Measurements from ENCODE around the gene GRAMD4. TPM values are rescaled to one million over a fixed set of nuclear protein-coding genes. Genes with fewer than 3 reads are reported as not detected.

Gene GRAMD4
- total RNA-seq, 1 donor from 2014 or later, result 22.4 TPM

DNA sequence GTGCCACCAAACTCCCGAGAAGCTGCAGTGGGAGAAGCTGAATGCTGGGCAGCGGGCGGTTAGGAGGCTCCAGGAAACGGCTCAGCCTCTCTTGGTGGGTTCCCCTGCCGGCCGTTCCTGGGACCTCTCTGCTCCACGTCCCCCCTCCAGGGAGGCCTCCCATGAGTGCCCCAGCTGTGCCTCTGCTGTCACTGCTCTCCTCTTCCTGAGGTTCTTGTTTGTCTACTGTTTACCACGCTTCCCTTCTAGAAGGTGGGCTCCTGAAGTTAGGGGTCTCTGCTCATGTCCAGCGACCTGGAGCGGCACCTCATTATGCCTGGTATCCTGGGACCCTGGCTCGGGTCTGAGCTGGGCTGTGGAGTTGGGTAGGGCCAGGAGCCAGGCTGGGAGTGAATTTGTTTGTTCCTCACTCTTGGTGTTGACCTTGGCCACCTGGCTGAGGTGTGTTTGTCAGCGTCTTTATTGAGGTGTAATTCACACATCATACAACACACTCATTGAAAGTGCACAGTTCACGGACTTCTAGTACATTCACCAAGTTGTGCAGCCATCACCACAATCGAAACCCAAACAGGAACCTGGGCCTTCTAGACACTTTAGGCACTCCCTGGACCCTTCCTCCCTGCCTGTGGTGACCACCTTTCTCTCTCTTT is 37.8 kb upstream of the GRAMD4 start:
- no peak for DNase-seq (ENCODE audit: low read depth)

DNA sequence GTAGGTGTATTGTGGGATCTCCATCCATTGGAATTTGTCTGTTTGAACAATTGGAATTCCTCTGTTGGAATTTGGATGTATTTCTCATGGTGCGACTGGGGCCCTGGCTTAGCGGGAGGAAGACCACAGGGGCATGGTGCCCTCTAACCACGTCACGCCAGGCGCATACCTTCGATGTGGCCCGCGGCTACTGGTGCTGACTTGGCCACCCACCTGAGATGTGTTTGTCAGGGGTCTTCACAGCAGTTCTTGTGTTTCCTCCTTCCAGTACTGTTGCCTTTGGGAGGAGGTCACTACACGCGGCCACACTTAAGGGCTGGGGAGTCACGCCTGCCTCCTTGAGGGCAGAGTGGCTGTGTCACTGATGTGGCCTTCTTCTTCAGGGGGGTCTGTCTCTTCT is 36.6 kb upstream of the GRAMD4 start:
- no peak for DNase-seq (ENCODE audit: low read depth)

DNA sequence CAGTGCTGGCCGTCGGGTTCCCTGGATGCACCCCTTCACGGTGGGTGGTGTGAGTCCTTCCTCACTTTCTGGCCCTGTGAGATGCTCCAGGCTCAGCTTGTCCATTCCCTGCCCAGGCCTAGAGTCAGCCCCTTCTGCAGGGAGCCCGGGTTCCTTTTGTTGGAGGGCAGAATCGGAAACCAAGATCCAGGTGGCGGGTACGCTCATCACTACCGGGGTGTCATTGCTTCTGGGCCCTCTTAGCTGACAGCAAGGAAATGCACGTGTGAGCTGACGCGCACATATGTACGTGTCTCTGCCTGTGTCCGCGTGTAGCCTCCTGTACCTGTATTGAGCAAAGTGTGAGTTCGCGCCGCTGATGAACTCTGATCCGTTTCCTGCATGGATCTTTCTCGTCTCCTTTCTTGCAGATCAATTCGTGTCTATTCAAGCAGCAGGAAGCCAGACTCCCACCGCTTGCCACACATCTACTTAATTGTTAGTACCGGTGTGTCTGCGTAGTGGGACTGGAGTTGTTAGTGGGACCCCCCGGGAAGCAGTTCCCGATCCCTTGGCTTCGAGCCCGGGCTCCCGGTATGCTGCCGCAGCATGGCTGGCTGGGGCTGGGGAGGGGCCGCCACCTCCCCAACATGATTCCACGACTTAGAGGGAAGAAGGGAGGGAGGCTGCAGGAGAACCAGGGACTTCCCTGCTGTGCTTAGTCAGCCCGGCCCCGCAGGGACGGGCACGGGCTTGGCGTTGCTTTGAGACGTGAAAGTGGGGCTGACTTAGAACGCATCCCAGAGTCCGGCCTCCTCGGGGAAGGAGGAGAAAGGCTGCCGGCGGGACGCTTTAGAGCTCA is 35.9 kb upstream of the GRAMD4 start:
- DNase-seq (ENCODE audit: low read depth), result no peak

DNA sequence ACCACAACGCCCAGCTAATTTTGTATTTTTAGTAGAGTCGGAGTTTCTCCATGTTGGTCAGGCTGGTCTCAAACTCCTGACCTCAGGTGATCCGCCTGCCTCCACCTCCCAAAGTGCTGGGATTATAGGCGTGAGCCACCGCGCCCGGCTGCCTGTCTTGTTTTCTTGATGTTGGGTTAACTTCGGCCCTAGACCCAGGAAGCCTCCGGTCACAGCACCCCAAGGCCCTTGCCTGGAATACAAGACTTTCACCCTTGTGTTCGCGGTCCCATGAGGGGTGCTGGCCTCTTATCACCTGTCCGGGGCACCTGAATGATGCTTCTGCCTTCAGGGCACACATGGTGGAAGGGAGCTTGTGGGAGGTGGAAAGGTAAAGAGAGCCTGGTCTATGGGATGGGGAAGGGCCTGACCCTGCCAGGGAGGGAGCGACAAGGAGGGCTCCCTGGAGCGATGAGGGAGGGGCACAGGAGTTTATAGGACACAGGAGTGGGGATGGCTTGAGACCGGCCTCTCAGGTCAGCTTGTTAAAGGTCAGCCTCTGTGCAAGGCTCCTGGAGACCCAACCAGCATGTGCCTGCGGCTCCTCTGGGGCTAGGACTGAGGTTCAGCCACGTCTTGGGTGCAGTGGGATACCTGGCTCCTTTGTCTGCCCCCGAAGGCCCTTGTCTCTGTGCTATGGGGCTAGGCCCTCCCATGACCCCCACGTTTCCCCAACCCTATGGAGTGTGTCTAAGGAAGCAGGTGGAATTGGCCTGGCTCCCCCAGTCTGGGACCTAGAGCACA is 34.7 kb upstream of the GRAMD4 start:
- no peak for DNase-seq (ENCODE audit: low read depth)

DNA sequence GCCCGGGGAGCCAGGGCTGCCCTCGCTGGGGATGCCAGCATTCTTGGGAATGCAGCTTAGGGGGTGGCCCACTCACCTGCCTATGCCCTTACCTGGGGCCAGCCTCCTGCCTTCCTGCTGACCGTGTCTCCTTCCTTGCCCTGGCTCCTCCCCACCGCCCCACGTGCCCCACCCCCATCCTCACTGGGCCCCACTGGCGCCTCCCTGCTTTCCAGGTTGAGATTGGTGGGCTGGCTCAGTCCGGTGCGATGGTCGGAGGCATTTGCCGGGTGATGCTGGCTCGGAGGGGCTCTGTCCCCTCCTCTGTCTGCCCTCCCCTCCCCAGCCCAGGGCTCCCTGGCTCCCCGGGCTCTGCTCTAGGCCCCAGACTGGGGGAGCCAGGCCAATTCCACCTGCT is 34.1 kb upstream of the GRAMD4 start:
- DNase-seq (ENCODE audit: low read depth), result no peak

DNA sequence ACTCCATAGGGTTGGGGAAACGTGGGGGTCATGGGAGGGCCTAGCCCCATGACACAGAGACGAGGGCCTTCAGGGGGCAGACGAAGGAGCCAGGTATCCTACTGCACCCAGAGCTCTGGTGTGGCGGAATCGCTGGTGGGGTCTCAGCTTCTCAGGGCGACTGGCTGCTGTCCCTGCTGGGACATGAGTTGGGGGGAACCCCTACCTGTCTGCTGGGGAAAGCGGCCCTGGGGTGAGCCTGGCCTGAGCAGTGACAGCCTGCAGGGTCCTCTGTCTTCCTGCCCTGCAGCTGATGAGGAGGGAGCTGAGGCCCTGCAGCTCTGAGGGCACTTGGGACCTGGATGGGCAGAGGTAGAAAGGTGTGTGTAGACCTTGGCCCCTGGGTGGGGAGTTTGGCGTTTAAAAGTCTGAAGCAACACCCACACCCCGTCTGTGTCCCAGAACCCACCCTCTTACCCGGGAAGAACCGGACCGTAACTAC is 33.6 kb upstream of the GRAMD4 start:
- no peak for DNase-seq (ENCODE audit: low read depth)

DNA sequence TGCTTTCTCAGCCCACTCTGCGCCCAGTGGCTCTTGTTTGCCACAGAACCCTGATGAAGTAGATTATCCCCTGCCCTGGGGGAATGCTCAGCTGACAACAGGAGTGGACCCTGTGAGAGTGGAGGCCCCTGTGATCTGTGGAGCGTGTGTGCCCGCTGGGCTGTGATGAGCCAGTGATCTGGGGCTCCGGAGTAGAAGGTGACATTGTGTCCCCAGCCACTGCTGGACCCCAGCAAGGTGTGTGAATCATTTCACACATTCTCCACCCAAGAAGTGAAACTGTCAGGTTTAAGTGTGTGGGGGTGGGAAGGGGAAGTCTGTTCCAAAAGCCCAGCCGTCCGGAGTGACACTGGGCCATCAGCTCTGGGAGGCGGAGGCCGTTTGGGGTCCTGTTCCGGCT is 33.1 kb upstream of the GRAMD4 start:
- no peak for DNase-seq (ENCODE audit: low read depth)

DNA sequence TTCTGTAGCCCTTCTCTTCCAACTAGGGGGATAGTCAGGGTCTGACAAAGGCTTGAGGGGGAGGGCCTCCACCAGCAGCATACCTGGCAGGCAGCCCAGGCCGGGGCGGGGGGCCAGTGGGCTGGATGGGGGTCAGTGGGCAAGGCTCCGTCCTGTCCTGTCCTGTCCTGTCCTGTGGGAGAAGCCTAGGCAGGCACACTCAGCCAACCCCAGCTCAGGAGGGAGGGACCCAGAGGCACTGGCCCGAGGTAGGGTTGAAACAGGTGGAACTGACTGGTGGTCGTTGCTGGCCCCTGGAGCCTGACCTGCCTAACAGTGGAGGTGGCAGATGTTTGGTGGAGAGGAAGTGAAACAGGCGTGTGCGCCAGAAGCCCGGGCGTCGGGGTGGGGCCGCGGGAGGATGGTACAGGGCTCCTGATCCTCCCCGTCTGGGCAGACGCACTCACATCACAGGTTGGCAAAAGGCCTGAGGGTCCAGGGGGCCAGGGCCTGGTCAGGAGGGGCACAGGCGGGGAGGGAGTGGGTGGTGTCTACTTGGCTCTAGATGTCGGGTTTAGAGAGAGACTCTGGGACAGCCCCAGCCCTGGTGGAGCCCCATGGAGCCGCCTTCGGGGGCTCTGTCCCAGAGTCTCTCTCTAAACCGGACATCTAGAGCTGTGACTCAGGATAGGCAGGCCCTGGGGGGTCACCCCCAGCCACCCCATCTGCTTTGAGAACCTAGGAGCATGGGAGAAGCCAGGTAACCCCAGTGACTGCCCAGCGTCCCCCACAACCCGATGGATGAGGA is 32.5 kb upstream of the GRAMD4 start:
- DNase-seq (ENCODE audit: low read depth), result no peak

DNA sequence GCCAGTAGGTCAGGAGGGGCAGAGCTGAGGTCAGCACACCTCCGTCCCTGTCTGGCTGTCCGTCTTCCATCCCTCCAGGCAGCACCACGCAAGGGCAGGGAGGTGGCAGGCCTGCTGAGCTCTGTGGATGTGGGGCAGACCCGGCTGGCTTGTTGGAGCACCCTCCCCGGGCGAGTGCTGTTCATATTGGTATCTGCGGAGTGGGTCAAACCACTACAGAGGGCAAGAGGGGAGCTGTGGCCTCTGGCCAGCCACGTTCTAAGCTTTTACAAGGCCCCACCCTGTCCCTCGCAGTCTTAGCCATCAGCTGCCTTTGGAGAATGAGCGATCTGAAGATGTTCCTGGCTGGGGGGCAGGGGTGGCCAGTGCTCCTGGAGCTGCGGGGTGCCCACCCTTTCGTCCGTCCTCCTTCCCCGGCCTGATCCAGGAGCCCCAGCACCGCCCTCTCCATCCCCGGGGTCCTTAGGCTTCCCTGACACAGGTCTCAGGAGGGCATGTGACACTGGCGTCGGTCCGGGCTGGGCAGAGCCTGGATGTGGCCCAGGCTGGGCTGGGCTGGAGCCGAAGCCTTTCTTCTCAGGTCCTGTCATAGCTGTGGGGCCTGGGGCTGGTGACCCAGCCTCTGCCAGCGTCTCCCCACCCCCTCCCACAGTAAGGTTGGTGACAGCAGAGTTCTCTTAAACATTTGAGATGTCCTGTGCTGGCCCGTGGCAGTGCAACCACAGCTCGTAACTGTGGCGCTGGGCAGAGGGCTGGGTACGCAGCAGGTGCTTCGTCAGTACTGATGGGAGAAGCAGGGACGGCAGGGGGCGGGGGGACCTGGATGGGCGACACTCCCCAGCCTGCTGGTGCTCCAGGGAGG is 31.7 kb upstream of the GRAMD4 start:
- DNase-seq (ENCODE audit: low read depth), result no peak

DNA sequence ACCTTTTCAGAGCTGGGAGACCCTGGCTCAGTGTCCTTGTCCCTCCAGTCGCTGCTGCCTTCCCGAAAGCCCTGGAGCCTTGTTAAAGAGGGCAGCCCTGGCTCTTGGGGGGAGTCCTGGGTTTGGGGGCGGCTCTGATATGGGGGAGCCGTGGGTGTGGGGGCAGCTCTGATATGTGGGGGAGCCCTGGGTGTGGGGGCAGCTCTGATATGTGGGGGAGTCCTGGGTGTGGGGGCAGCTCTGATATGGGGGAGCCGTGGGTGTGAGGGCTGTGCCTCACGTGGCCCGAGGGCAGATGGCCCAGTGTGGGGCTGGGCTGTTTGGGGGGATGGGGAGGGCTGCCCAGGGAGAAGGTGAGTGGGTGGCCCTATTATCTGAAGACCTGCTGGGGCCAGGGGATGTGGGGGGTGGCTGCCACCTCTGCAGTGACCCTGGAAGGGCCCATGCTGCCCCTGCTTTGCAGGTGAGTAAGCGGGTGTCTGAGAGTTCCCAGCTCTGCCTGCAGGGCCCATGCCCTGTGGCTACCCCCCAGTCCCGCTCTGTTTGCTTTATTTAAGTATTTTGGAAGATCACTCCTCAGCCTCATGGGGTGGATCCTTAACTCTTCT is 30.9 kb upstream of the GRAMD4 start:
- DNase-seq (ENCODE audit: low read depth), result no peak

DNA sequence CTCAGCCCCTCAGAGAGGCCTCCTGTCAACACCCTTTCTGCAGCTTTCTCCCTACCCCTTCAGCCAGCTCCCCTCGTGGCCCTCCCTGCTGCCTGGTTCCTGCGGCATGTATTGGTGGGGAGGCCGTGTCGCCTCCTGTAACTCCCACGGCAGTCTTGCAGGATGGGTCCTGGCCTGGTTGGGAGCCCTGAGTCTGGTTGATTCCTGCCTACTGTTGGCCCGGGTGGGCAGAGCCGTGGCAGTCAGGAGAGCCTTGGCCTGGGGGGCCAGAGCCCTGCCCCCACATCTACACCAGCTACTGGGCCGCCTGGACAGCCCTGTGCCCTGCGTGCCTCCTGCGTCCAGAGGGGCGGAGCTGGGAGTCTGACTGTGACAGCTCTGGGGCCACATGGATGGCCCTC is 30.3 kb upstream of the GRAMD4 start:
- DNase-seq (ENCODE audit: low read depth), result no peak

DNA sequence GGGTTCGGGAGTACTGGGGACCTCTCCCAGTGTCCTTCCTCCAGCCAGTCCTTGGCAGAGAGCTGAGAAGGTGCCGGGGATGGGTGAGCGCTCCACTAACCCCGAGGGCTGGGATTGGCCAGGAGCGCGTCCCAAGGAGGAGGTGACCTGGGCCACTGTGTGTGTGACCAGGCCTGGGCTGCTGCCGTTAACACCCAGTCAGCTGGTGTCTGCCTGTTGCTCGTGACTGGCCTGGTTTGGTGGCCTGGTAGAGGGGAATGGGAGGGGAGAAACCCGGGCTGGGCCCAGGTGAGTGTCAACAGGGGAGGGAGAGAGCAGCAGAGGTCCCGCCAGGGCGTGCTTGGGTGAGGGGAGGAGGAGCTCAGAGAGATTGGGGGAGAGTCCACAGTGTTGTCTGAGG is 29.9 kb upstream of the GRAMD4 start:
- no peak for DNase-seq (ENCODE audit: low read depth)

DNA sequence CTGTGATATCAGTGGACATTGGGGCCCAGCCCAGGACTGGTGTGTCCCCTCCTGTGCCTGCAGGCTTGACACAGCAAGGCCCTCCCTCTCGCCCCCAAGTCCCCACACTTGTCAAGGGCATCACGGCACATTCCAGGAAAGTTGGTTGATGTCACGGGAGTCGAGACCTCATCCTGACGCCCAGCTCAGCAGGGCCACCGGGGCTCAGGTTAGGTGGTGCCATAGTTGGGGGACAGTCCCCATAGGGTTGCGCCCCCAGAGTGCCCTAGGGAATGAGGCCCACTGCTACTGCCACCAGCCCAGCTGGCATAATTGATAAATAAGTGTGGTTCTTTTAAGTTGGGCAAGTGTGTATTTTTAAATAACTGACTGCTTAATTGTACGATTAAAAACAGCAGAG is 28.3 kb upstream of the GRAMD4 start:
- no peak for DNase-seq (ENCODE audit: low read depth)

DNA sequence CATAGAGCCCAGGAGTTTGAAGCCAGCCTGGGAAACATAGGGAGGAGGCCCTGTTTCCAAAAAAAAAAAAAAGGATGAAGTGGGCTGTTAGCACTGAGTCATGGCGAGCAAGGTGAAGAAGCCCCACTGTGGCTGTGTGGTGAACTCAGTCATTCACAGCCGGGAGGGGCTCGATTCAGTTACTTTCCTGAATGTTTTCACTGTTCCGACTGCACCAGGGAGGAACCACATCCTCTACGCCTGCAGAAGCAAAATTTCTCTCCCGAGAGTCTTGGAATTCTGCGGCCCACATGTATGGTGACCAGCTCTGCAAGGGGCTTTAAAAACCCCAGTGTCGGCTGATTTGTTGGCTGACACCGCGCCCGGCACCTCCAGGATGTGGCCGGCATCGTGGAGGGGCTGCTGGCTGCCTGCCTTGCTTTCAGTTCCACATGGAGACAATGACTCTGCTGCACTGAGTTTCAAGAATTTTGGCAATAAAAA is 27.8 kb upstream of the GRAMD4 start:
- peak; percentile 65 for DNase-seq (ENCODE audit: low read depth)

DNA sequence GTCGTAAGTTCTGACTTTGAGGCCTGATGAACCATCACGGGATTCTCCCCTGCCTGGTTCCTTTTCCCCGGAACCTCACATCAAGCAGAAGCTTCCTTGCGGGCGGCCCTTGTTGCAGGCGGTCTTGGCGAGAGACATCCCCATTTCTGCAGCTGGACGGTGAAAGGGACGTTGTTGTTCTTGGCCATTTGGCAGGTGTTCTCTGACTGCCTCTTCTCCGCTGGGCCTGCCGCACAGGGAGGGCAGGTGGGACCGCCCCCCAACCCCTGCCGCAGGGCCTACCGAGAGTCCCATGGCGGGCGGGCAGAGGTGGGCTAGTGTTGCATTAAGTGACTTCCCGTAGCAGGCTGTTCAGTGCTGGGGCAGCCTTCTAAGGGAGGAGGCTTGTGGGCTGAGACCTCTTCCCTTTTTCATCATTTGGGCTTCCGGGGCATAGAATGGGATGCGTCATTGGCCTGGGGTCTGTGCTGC is 26.9 kb upstream of the GRAMD4 start:
- DNase-seq (ENCODE audit: low read depth), result no peak

DNA sequence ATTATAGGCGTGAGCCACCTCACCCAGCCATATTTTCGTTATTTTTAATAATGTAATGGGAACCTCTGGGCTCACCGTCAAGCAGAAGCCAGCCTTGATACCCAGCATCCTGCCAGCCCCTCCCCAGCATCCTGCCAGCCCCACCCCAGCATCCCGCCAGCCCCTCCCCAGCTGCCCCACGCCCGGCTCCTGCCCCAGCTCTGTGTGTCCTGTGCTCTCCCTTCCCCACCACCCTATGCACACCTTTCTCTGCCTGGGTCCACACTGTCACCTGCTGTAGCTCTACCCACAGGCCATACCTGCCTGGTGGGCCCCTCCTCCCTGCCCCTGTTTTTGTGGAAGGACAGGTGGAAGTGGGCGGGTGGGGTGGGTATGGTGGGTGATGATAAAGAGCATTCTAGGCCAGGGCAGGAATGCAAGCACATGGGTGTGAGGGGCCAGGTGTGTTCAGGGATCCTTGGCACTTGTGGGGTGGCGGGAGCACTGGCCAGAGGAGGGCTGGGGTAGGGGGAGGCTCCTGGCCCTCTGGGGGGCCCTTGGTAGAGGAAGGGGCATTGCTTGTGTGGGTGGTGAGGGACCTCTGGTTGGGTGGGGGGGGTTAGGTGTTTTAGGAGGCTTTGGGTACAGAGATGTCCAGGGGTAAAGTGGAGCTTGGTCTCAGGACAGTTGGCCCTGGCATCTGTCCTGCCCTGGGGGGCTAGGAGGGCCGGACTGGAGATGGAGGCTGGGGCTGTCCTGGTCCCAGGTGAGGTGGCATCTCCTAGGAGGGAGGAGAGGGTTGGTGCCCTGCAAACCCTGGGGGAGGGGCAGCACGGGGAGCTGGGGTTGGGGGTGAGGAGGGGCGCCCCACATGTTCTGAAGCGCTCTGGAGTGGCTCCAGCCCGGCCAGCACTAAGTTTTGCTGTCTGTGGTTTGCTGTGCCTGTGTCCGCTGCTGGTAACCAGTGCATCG is 25.9 kb upstream of the GRAMD4 start:
- DNase-seq (ENCODE audit: low read depth), result no peak

DNA sequence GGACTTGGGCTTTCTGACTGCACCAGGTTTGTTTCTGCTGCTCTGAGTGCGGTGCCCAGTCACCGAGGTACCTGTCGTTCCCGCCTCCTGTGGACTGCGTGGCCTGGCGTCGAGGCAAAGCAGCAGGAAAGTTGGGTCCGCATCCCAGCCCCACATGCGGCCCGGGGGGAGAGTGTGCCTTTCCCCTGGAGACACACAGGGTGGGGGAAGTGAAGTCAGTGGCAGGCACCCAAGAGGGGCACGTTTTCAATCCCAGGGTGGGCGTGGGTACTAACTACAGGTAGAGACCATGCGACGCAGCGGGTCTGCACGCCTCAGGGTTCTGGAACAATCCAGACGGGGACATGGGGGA is 25.3 kb upstream of the GRAMD4 start:
- DNase-seq (ENCODE audit: low read depth), result no peak

DNA sequence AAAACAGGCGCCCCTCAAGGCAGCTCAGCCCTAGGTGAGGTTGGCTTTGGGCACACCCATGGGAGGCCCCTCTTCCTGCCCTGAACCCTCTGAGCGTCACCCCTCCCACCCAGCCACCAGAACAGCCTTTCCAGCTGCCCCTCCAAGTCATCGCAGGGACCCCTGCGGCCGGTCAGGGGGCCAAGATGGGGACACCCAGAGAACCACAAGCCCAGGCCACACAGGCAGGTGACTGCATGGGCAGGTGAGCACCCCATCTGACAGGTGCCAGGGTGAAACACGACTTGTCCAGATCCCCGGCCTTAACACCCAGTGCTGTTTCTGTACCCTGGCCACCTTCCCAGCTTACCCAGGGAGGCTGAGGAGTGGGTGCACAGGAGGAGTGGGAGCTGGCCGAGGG is 24.6 kb upstream of the GRAMD4 start:
- no peak for DNase-seq (ENCODE audit: low read depth)

All from myocyte (in vitro differentiated cells).